K562 (cell line): ENCODE measurements around the gene IL1B. TPM values are rescaled to one million over a fixed set of nuclear protein-coding genes. Genes with fewer than 3 reads are reported as not detected.

ENCODE experiments used
- ATAC-seq: fragments of 200-7000 bp; cut with Tn5 transposase; 3 replicates; pipeline ENCODE4 v1.9.1; 2020; ENCODE audit warnings: moderate library complexity
- BruUV-seq: library from RNA; stranded (reverse); fragments of 400-500 nt; replicated peaks from 2 replicates; lab custom pipeline; 2021; lab: Mats Ljungman, UMichigan
- CTCF ChIA-PET: fragments of 300-600 bp; formaldehyde crosslinking; extraction: SDS; loops from one replicate; lab custom pipeline; 2021; ENCODE audit warnings: low intra/inter-chr PET ratio; lab: Yijun Ruan, JAX
- POLR2A ChIA-PET: fragments of 300-600, 350-650 bp; sonication (Branson Sonifier 250); formaldehyde crosslinking; extraction: SDS; loops from one replicate; lab custom pipeline; 2021; ENCODE audit warnings: antibody characterized with exemption, inconsistent platforms; lab: Yijun Ruan, JAX
- DNase-seq, 4 experiments: peaks; one replicate each; pipeline versions ENCODE4 v3.0.0 to v3.0.0-alpha.2; 2011 to 2018; ENCODE audit warnings: low spot score in 3 of 4, mixed read lengths in 3 of 4; ENCODE audit errors: extremely low read depth in 1 of 4
- FAIRE-seq: peaks from 2 replicates; lab custom pipeline; 2011; peaks lifted over from hg19 to GRCh38; lab: Jason Lieb, UNC
- H2AFZ ChIP-seq: 2 replicates; pipeline ENCODE4 v1.6.0; 2011; ENCODE audit warnings: low read depth, low read length, control low read depth, inconsistent platforms
- H3K27ac ChIP-seq: fragments of 200-600 bp; 3 replicates; pipeline ENCODE4 v1.8.0; 2011; ENCODE audit warnings: low read depth, mild to moderate bottlenecking, control low read depth, inconsistent platforms, low read length, moderate library complexity, mixed read lengths; ENCODE audit errors: extremely low read depth
- H3K27me3 ChIP-seq, 2 experiments: fragments of 300-600 bp in 1 of 2; 2 replicates in 1 of 2; 3 replicates in 1 of 2; pipeline versions ENCODE4 v1.6.0 to v1.8.0; 2011; ENCODE audit warnings: inconsistent platforms in 2 of 2, low read length in 2 of 2, mild to moderate bottlenecking in 1 of 2, mixed read lengths in 1 of 2, moderate library complexity in 1 of 2; ENCODE audit not compliant: control insufficient read depth in 2 of 2, insufficient read depth in 2 of 2
- H3K36me3 ChIP-seq: fragments of 300-600 bp; 3 replicates; pipeline ENCODE4 v1.8.0; 2011; ENCODE audit warnings: mild to moderate bottlenecking, low read length, inconsistent platforms; ENCODE audit not compliant: control insufficient read depth, insufficient read depth
- H3K4me1 ChIP-seq, 2 experiments: fragments of 200-600 bp in 1 of 2; replicated peaks in 1 of 2; 2 replicates in 1 of 2; 3 replicates in 1 of 2; pipeline versions ENCODE4 v1.5.1 to v1.8.0; 2011; ENCODE audit warnings: inconsistent platforms in 2 of 2, low read length in 2 of 2, mild to moderate bottlenecking in 1 of 2, mixed read lengths in 1 of 2, moderate library complexity in 1 of 2; ENCODE audit not compliant: control insufficient read depth in 2 of 2, insufficient read depth in 2 of 2
- H3K4me2 ChIP-seq: 2 replicates; pipeline ENCODE4 v1.6.1; 2011; ENCODE audit warnings: low read length, control low read depth, inconsistent platforms, mixed read lengths; ENCODE audit not compliant: insufficient read depth
- H3K4me3 ChIP-seq: fragments of 200-600 bp; sonication (generic), shearing (Covaris generic); 2 replicates; pipeline ENCODE4 v1.5.1; 2016; ENCODE audit warnings: control low read depth, inconsistent platforms
- H3K79me2 ChIP-seq: fragments of 200-600 bp; 3 replicates; pipeline ENCODE4 v1.8.0; 2011; ENCODE audit warnings: low read length, inconsistent platforms; ENCODE audit not compliant: control insufficient read depth, insufficient read depth
- H3K9ac ChIP-seq, 2 experiments: 2 replicates each; pipeline versions ENCODE4 v1.6.0 to v1.6.1; 2011; ENCODE audit warnings: low read depth in 2 of 2, low read length in 2 of 2, control low read depth in 1 of 2, inconsistent platforms in 1 of 2, mild to moderate bottlenecking in 1 of 2, mixed read lengths in 1 of 2; ENCODE audit not compliant: insufficient read depth in 1 of 2
- H3K9me1 ChIP-seq: one replicate; pipeline ENCODE4 v1.6.0; 2011; ENCODE audit warnings: inconsistent platforms, mild to moderate bottlenecking, low read length, moderate library complexity; ENCODE audit not compliant: control insufficient read depth, insufficient read depth
- H3K9me3 ChIP-seq: replicated peaks from 2 replicates; pipeline ENCODE4 v1.5.1; 2011; ENCODE audit warnings: low read depth, low read length, inconsistent platforms; ENCODE audit not compliant: control insufficient read depth, insufficient read depth
- H4K20me1 ChIP-seq: replicated peaks from 2 replicates; pipeline ENCODE4 v1.6.1; 2011; ENCODE audit warnings: low read length, inconsistent platforms, mixed read lengths; ENCODE audit not compliant: control insufficient read depth, insufficient read depth
- BRD4 ChIP-seq: fragments of 200-600 bp; sonication (generic); IDR thresholded peaks from 2 replicates; pipeline ENCODE4 v1.6.1; 2017; ENCODE audit warnings: inconsistent platforms
- COPS2 ChIP-seq: fragments of 450-650 bp; conservative IDR thresholded peaks from 2 replicates; pipeline ENCODE4 v1.6.1; 2016; ENCODE audit warnings: mild to moderate bottlenecking, moderate library complexity
- FOS ChIP-seq: IDR thresholded peaks from 3 replicates; pipeline ENCODE4 v1.6.1; 2011; ENCODE audit not compliant: insufficient read length; ENCODE audit errors: extremely low read depth
- GABPB1 ChIP-seq: sonication (generic); formaldehyde crosslinking; IDR thresholded peaks from 2 replicates; pipeline ENCODE4 v1.8.0; 2022; ENCODE audit warnings: mild to moderate bottlenecking, missing genetic modification reagents
- HLTF ChIP-seq: fragments of 450-650 bp; IDR thresholded peaks from 2 replicates; pipeline ENCODE4 v1.6.1; 2016
- KDM2B ChIP-seq: fragments of 250-450 bp; sonication (Bioruptor Pico); IDR thresholded peaks from 2 replicates; pipeline ENCODE4 v1.8.0; 2021; ENCODE audit warnings: mild to moderate bottlenecking, moderate library complexity
- KLF13 ChIP-seq: fragments of 450-650 bp; IDR thresholded peaks from 2 replicates; pipeline ENCODE4 v1.6.1; 2016; ENCODE audit warnings: missing genetic modification characterization, low read depth, mild to moderate bottlenecking, missing compliant biosample characterization, moderate library complexity, borderline replicate concordance
- MTA1 ChIP-seq: fragments of 450-650 bp; IDR thresholded peaks from 2 replicates; pipeline ENCODE4 v1.6.1; 2017; ENCODE audit warnings: borderline replicate concordance
- NFE2 ChIP-seq: IDR thresholded peaks from 2 replicates; pipeline ENCODE4 v1.6.1; 2014; ENCODE audit warnings: antibody characterized with exemption, low read depth
- NFIC ChIP-seq: fragments of 450-650 bp; IDR thresholded peaks from 2 replicates; pipeline ENCODE4 v1.6.1; 2017; ENCODE audit warnings: mild to moderate bottlenecking, inconsistent platforms
- NUFIP1 ChIP-seq: fragments of 450-650 bp; IDR thresholded peaks from 2 replicates; pipeline ENCODE4 v1.6.1; 2018; ENCODE audit not compliant: partially characterized antibody
- SIRT6 ChIP-seq: IDR thresholded peaks from one replicate; pipeline ENCODE4 v1.6.1; 2012; ENCODE audit warnings: low read depth, mild to moderate bottlenecking, control low read depth, inconsistent platforms, low read length, moderate library complexity
- TCF7 ChIP-seq: sonication (generic); IDR thresholded peaks from 2 replicates; pipeline ENCODE4 v1.6.1; 2016; ENCODE audit warnings: antibody characterized with exemption, borderline replicate concordance
- TSC22D4 ChIP-seq: fragments of 450-650 bp; IDR thresholded peaks from 2 replicates; pipeline ENCODE4 v1.6.1; 2016; ENCODE audit warnings: missing genetic modification characterization, missing biosample characterization, control low read depth
- ZBED1 ChIP-seq: IDR thresholded peaks from 2 replicates; pipeline ENCODE4 v1.6.1; 2014
- ZFP1 ChIP-seq: fragments of 450-650 bp; formaldehyde crosslinking; IDR thresholded peaks from 2 replicates; pipeline ENCODE4 v1.4.0; 2020; ENCODE audit warnings: mild to moderate bottlenecking, mixed read lengths
- ZNF253 ChIP-seq: fragments of 250-450 bp; sonication (Bioruptor Pico); conservative IDR thresholded peaks from 2 replicates; pipeline ENCODE4 v1.6.1; 2021; ENCODE audit warnings: mild to moderate bottlenecking
- ZNF318 ChIP-seq, 2 experiments: fragments of 450-650 bp; IDR thresholded peaks; 2 replicates each; pipeline ENCODE4 v1.6.1; 2016; ENCODE audit warnings: mild to moderate bottlenecking in 2 of 2, borderline replicate concordance in 1 of 2, low read depth in 1 of 2, moderate library complexity in 1 of 2
- WGBS: fragments of 100-300 bp; shearing (Covaris generic); methylation state at CpG from one replicate; pipeline ENCODE4 v1.1.6; 2016; ENCODE audit warnings: low coverage, mixed read lengths; ENCODE audit not compliant: insufficient coverage; ENCODE audit errors: missing lambda C conversion rate; 5-methylcytosine and 5-hydroxymethylcytosine counted together
- in situ Hi-C: fragments of 300-500 bp; cut with MboI; formaldehyde crosslinking; loops from 4 replicates; pipeline ENCODE4 v1.15.0; 2018; ENCODE audit warnings: inconsistent platforms, mixed read lengths
- intact Hi-C: fragments of 100-400 bp; cut with micrococcal nuclease; formaldehyde crosslinking; loops from 2 replicates; pipeline ENCODE4 v1.14.2; 2022
- polyA plus RNA-seq, 8 experiments: library from polyadenylated mRNA; depleted of rRNA in 4 of 8; stranded (reverse) in 5 of 8; unstranded in 3 of 8; fragments of >200 nt; fragmentation: Nextera tagmentation in 2 of 8; fragmentation: Illumina TruSeq in 1 of 8; extraction: Ambion mirVana in 2 of 8; extraction: Trizol in 1 of 8; gene quantifications; 2 replicates each; pipeline versions ENCODE4 v1.2.1 to v1.2.3, GENCODE V29; 2011 to 2014; ENCODE audit warnings: inconsistent platforms in 1 of 8, missing spikeins in 1 of 8
- total RNA-seq, 7 experiments: library from RNA; depleted of rRNA in 6 of 7; stranded (reverse); fragments of >200 nt in 6 of 7; fragmentation: Illumina TruSeq in 2 of 7; extraction: Trizol in 2 of 7; gene quantifications; 2 replicates each; pipeline versions ENCODE4 v1.2.1 to v1.2.3, GENCODE V29; 2011 to 2021; ENCODE audit warnings: low replicate concordance in 1 of 7

Gene IL1B
- total and polyA plus RNA-seq, 9 of the 15 experiments (the other 6 are each of a cell fraction or from before 2014, with no cell fraction given) = 0.29 TPM; not detected in 8

- Histone ChIP-seq H3K27me3 (peaks cover 9 to 12% of the 10 kb centered on the region in 2 experiments), H3K36me3 (no peaks in the 10 kb centered on the region), H3K4me2 (no peak overlapping the region), H3K4me3 (no peak overlapping the region), H3K9me1 (no peaks in the 10 kb centered on the region), H3K9me3 (no peaks in the 10 kb centered on the region), H3K79me2 (no peaks in the 10 kb centered on the region), H3K9ac (no peak overlapping the region), H3K27ac (no peak overlapping the region), H4K20me1 (no peaks in the 10 kb centered on the region; the same call in 1 of the 2 replicates), H3K4me1 (peaks cover 3 to 5% of the 10 kb centered on the region in 2 experiments; a peak in 3 of 5 replicates), H2AFZ (no peak overlapping the region)
- BruUV-seq = no TSS peak
- ChIA-PET CTCF (no interaction called here), POLR2A (no interaction called here)
- WGBS = 13% methylated on average over 1 of the region's 1 CpG
- no peak for ATAC-seq
- no peak for DNase-seq
- in situ Hi-C loops (no loop called here), intact Hi-C loops (no loop called here)
- no peak for FAIRE-seq
- TF ChIP-seq FOS (no peak), HLTF (no peak), COPS2 (no peak), NUFIP1 (no peak), BRD4 (no peak), ZNF318 (IDR thresholded peaks at IDR 0.05; ENCODE audit: borderline replicate concordance in 1 of 2, low read depth in 1 of 2) (no peak), GABPB1 (CRISPR knock-in tag) (no peak), TSC22D4 (tag) (no peak), NFIC (no peak), MTA1 (no peak), ZNF253 (CRISPR knock-in tag) (no peak), SIRT6 (no peak), KLF13 (no peak), TCF7 (no peak), KDM2B (no peak), NFE2 (no peak), ZFP1 (CRISPR knock-in tag) (no peak), ZBED1 (no peak)
Observed at GRCh38 chr2:112848833-112849232, 12.3 kb upstream of the IL1B start.
